HG03558 (cell line): ENCODE results near the gene NRBF2.
A peak's percentile ranks its signal among the peaks of the same experiment; 100 is the strongest.
"Not testable (repeated sequence)": the region's sequence is repeated elsewhere in the genome, so short reads cannot be mapped to it uniquely, and the experiment has no call there.

Source experiments
- ATAC-seq: cut with Tn5 transposase; IDR thresholded peaks from one replicate; pipeline ENCODE4 v1.9.1; 2021; ENCODE audit warnings: moderate number of reproducible peaks; ENCODE audit not compliant: unreplicated experiment; ENCODE audit errors: extremely low read depth

NRBF2 gene

DNA sequence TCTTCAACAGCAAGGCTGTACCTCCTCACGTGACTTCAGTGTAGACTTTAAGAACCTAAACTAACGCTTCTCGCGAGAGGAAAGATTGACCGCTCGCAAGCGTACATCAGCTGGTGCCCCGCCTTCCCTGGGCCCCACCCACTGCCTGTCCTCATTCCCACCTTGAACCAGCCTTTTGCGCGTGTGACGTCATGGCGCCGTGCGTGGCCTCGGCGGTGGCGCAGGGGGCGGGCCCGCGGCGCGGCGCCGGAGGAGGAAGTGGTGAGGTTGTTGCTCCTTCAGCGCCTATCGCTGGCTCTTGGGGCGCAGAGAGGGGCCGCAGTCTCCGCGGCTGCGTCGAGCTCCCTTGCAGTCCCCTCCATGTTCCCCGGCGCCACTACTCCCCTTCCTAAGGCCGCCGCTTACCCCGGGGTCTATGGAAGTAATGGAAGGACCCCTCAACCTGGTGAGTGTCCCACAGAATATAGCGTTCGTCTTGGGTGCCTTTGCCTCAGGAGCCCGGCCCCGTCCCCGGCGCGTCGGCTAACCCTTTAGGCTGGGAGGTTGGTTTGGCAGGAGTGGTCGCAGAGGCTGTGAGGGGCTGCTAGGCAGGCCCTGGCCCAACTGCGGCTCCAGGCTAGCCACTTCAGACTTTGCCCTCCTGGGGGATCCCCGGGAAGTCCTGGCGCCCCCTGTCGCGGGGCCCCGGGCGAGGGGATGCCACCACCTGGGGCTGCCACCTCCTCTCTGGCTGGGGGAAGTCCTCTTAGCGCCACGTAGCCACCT lies at the start of gene NRBF2:
Gene NRBF2, plus strand, starts transcription at position 273 of the 765 bp plus-strand sequence. Its CDS starts 143 bp downstream, at position 416.
- peak; percentile 88 for ATAC-seq

DNA sequence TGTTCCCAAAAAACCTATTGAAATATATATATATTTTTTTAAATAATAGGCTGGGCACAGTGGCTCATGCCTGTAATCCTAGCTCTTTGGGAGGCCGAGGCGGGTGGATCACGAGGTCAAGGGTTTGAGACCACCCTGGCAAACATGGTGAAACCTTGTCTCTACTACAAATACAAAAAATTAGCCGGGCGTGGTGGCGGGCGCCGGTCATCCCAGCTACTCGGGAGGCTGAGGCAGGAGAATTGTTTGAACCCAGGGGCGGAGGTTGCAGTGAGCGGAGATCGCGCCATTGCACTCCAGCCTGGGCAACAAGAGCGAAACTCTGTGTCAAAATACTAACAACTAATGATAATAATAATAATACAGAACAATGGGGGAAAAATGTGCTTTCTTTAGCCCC lies 49.7 kb upstream of the NRBF2 start:
- not testable (repeated sequence) for ATAC-seq

GRCh38 chr10:63083904-63084689 lies 49.0 kb upstream of the NRBF2 start:
- no peak for ATAC-seq

DNA sequence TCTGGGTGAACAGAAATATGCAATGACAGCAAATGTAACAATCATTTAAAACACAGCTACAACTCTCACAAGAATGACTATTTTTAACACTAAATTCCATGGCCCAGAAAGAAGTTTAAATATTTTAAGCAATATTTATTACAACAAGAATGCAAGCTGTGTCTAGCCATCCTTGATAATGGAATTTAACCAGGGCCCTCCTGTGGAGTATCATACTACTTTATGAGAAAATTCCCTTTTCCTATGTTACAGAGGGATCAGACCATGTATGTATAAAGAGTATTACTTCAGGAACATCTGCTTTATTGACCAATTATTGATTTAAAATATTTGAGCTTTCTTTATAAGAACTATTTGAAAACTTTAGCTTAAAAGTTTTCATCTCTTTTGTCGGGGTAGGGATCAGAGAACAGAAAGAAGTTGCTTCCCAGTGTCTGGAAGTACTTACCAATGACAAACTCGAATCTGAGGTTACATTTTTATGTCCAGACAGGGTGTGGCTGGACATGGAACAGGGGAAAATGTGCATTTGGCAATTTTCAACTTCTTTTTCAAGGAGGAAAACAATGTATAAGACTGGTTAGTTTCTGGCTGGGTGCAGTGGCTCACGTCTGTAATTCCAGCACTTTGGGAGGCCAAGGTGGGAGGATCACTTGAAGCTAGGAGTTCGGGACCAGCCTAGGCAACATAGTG lies 48.3 kb upstream of the NRBF2 start:
- no peak for ATAC-seq

DNA sequence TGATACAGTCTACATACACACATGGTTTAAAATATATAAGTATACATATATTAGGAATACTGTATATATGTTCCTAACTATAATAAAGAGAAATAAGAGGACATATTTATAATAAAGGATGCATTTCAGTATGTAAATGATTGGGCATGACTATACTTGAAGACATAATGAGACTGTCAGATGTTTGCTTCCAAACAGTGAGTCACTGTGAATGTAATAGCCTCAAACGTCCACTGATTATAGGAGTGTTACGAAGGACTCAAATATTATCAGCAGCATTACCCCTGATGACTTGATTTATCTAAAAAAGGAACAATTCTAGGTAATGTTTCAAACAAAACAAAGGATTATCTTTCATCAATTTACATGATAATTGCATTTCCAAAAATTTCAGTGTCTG lies 39.9 kb upstream of the NRBF2 start:
- ATAC-seq: no peak

GRCh38 chr10:63094405-63094804 lies 38.7 kb upstream of the NRBF2 start:
- no peak for ATAC-seq

GRCh38 chr10:63094881-63095280 lies 38.2 kb upstream of the NRBF2 start:
- no peak for ATAC-seq

DNA sequence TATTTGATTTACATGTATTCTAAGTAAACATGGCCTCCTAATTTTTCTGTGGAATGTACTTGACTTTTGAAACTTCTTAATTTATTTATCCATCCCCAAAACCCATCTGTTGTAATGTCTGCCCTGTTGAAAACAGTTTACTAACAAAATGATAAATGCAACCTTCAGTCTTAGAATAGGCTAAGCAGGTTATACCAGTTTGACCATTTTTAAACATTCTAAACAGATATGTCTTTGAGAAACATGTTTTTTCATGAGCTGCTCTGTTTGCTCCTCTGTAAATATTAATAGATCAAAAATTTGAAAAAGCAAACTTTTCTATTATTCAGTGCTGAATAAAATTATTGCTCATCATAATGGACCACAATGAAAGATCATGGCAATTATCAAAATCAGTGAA lies 33.4 kb upstream of the NRBF2 start:
- ATAC-seq: no peak

- not testable (repeated sequence) for ATAC-seq
These were observed 32.0 kb upstream of the NRBF2 start for GRCh38 chr10:63101091-63101490.

DNA sequence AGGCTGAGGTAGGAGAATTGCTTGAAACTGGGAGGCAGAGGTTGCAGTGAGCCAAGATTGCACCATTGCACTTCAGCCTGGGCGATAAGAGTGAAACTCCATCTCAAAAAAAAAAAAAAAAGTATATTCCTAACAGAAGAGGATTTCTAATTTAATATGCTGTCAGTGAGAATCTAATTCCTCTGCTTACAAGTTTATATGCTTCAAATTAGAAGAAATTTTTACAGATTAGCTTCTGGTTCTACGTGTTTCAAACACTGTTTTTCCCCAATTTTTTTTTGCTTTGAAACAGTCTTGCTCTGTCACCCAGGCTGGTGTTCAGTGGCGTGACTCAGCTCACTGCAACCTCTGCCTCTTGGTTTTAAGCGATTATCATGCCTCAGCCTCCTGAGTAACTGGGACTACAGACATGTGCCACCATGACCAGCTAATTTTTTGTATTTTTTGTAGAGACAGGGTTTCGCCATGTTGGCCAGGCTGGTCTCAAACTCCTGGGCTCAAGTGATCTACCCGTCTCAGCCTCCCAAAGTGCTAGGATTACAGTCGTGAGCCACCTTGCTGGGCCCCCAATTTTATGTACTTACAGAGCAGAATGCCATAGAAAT lies 30.7 kb upstream of the NRBF2 start:
- ATAC-seq: not testable (repeated sequence)

GRCh38 chr10:63103178-63103577 lies 29.9 kb upstream of the NRBF2 start:
- ATAC-seq: not testable (repeated sequence)

DNA sequence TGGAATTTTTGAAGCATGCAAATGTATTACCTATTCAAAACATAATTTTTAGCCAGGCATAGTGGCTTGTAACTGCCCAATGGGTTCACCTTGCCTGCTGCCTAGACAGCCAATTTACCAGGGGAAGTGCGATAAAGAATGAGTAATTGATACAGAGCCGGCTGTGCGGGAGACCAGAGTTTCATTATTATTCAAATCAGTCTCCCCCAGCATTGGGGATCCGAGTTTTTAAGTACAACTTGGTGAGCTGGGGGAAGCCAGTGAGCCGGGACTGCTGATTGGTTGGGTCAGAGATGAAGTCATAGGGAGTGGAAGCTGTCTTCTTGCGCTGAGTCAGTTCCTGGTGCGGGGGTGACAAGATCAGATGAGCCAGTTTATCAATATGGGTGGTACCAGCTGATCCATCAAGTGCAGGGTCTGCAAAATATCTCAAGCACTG lies 29.1 kb upstream of the NRBF2 start:
- ATAC-seq: no peak

DNA sequence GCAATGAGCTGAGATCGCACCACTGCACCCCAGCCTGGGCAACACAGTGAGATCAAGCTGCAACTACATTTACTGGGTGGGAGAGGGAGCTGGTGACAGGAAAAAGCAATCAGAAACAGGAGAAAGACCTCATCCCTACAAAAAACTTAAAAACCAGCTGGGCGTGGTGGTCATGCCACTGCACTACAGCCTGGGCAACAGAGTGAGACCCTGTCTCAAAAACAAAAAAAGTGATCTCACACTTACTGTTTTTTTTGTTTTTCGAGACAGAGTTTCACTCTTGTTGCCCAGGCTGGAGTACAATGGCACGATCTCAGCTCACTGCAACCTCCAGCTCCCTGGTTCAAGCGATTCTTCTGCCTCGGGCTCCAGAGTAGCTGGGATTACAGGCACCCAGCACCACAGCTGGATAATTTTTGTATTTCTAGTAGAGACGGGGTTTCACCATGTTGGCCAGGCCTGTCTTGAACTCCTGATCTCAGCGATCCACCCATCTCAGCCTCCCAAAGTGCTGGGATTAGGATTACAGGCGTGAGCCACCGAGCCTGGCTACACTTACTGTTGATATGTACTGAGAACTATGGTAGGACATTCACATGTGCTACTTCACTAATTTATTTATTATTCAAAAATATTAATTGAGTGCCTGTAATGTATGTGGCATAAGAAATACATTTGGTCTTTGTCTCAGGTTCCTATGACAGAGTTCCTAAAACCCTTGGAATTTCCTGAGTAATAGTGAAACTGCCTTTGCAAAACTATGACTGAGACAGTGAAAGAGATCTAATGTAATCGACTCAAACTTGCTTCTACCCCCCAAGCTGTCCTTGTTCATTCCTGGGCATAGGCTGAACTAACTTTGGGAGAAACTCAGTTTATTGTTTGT lies 27.7 kb upstream of the NRBF2 start:
- ATAC-seq: no peak

- no peak for ATAC-seq
These were observed 26.9 kb upstream of the NRBF2 start for GRCh38 chr10:63106111-63106755.

DNA sequence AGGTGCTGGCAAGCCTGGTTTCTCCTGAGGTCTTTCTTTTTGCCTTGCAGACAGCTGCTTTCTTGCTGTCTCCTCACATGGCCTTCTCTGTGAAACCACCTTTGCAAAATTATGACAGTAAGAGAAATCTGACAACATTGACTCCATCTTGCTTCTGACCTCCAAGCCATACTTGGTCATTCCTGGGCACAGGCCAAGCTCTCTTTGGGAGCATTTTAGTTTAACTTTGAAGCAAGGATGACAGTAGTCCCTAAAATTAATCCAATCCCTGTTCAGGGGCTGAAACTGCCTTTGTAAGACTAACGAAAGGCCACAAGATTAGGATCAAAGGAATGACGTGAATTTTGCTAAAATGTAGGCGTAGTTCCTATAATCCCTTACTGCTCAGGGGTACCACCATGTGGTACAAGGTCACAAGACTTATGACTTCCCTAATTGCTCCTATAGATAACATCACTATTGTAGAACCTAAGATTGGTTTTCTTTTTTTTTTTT lies 25.1 kb upstream of the NRBF2 start:
- ATAC-seq: no peak

GRCh38 chr10:63110940-63111339 lies 22.2 kb upstream of the NRBF2 start:
- ATAC-seq: no peak

GRCh38 chr10:63114031-63114814 lies 18.9 kb upstream of the NRBF2 start:
- no peak for ATAC-seq

DNA sequence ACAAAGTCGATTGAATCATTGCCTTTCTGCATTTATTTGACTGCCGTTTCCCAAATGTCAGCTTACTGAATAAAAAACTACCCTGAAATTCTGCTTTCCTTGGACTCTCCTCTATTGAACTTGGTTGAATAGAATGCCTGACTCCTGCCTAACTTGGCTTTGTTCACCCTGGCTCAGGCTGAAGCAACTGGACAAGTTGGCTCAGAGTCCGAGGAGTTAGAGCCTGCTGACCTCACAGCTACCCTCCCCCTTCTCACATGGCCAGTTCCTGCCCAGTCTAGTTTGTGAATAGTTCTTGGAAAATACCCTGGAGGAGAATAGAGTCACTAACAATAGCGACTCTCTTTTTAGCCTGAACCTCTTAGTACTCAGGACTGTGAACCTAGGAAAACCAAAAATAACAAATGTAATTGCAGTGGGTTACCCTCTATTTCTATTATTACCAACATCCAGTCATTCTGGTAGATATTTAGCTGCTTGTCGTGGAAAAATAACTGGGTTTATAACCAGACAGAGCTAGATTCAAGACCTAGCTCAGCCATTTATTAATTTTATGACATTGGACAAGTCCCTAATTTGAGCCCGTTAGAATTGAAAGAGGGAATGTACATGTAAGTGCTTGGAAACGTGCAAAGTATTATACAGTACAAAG lies 17.3 kb upstream of the NRBF2 start:
- ATAC-seq: no peak
